SK-N-SH (cell line): Measurements from ENCODE around the gene CDHR2.

Source experiments
- CHD2 ChIP-seq: fragments of 150-350 bp; IDR thresholded peaks from 2 replicates; pipeline ENCODE4 v1.6.1; 2018; ENCODE audit warnings: low read length; ENCODE audit not compliant: partially characterized antibody
- CTCF ChIP-seq: fragments of 200-600 bp; sonication (generic); IDR thresholded peaks from 2 replicates; pipeline ENCODE4 v1.6.1; 2017; ENCODE audit warnings: antibody characterized with exemption, mild to moderate bottlenecking, moderate library complexity
- EP300 ChIP-seq, 2 experiments: IDR thresholded peaks; 2 replicates each; pipeline versions ENCODE4 v1.4.0 to v1.6.1; 2012; ENCODE audit warnings: borderline replicate concordance in 1 of 2, low read depth in 1 of 2, low read length in 1 of 2
- EZH2phosphoT487 ChIP-seq: fragments of 200-600 bp; sonication (generic); IDR thresholded peaks from 2 replicates; pipeline ENCODE4 v1.6.1; 2017; ENCODE audit warnings: low read depth, mixed run types, mild to moderate bottlenecking, antibody characterized with exemption, moderate library complexity, borderline replicate concordance
- GATA2 ChIP-seq: sonication (generic); formaldehyde crosslinking; IDR thresholded peaks from 2 replicates; pipeline ENCODE4 v1.5.0; 2020; ENCODE audit warnings: mild to moderate bottlenecking, missing genetic modification reagents
- MAX ChIP-seq: IDR thresholded peaks from 2 replicates; pipeline ENCODE4 v1.4.0; 2012; ENCODE audit warnings: low read depth
- RFX5 ChIP-seq: IDR thresholded peaks from 2 replicates; pipeline ENCODE4 v1.6.1; 2012; ENCODE audit warnings: mild to moderate bottlenecking, improper control_type of control experiment, low read length

GRCh38 chr5:176596069-176596644 is 47.0 kb downstream of the CDHR2 start:
- TF ChIP-seq CTCF (no peak), RFX5 (no peak), MAX (no peak), GATA2 (no peak), EP300 (IDR thresholded peaks at IDR 0.05; ENCODE audit: borderline replicate concordance in 1 of 2, low read depth in 1 of 2, low read length in 1 of 2) (no peak), EZH2phosphoT487 (no peak), CHD2 (no peak)
